ENCODE measurements around the gene DHRS4L2.
"Not testable (repeated sequence)": the region's sequence is repeated elsewhere in the genome, so short reads cannot be mapped to it uniquely, and the experiment has no call there.

The DHRS4L2 gene

DNA sequence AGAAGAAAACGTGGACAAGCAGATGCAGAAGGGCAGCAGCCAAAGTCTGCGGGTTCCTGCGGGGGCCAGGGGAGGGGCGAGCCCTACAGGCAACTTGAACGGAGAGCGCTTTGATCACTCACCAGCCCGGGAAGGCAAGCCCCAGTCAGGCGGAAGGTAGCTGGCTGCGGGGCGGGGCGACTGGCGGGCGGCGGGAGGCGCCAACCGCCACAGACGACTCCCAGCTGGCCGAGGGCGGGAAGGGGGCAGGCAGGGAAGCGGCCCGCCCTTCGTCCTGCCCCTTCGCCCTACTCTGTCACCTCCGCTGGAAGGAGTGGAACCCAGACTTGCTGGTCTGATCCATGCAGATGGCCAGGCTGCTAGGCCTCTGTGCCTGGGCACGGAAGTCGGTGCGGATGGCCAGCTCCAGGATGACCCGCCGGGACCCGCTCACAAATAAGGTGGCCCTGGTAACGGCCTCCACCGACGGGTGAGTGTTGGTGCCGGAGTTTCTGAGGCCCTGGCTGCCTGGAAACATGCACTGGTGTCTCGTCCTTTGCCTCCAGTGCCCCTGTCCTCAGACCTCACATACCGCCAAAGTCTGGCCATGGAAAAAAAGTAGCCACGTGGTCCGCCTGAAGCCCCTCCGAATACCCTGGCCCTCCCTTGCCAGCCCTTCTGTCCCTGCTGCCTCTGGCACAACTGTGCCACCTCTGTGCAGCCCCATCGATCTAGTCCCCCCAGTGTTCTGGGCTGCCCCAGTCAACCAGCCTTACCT, at the start of gene DHRS4L2:
Gene DHRS4L2 (plus strand): TSS at position 323 of the 757 bp plus-strand sequence. CDS start 19 bp downstream, at position 342.
- not testable (repeated sequence) for DNase-seq

DNA sequence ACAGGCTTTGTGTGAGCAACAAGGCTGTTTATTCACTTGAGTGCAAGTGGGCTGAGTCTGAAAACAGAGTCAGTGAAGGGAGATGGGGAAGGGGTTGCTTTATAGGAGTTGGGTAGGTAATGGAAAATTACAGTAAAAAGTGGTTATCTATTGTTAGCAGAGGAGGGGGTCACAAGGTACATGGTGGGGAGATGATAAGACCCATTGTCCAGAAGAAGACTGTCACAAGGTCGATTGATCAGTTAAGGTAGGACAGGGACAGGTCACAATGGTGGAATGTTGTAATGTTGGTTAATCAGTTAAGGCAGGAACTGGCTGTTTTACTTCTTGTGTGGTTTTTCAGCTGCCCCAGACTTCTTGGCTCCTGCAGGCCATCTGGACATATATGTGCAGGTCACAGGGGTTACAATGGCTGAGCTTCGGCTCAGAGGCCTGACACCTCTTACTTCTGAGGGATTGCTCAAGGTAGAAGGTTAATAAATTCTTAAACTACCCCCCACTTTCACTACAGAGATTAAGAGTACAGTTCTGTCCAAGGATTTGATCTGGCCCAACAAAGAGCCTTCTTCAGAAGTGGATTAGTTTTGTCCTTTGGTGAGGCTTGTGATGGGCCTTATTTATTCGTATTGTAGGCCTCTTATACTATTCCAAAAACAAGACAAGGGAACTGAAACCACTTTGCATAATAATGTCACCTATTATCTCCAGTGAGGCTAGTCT, 49.0 kb upstream of the DHRS4L2 start:
- no peak for DNase-seq

DNA sequence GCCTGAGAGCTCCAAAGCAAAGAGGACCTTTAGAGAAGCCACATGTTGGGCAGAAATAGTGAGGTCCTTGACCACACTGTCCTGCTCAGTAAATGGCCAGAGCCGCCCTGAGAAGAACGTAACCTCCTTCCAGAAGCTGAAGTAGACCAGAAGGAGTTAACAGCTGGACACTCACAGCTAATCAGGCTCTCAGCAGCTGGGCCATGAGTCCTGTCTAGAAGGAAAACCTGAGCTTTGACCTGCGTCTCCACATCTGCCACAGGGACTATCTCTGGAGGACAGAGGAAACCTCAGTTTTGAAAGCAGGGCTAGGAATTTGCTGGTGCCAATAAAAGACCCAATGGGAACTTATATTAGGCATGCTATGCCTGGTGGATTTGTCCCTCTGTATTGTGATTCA, 47.5 kb upstream of the DHRS4L2 start:
- no peak for DNase-seq

DNA sequence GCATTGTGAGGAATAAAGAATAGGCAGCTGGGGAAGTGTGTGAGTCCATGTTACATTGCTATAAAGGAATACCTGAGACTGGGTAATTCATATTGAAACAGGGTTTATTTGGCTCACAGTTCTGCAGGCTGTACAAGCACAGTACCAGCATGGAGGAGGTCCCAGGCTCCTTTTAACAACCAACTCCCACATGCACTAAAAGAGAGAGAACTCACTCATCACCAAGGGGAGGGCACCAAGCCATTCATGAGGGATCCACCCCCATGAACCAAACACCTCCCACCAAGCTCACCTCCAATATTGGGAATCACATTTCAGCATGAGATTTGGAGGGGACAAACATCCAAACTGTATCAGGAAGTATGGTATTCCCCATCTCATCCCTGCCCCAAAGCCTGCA, 47.1 kb upstream of the DHRS4L2 start:
- DNase-seq = no peak

DNA sequence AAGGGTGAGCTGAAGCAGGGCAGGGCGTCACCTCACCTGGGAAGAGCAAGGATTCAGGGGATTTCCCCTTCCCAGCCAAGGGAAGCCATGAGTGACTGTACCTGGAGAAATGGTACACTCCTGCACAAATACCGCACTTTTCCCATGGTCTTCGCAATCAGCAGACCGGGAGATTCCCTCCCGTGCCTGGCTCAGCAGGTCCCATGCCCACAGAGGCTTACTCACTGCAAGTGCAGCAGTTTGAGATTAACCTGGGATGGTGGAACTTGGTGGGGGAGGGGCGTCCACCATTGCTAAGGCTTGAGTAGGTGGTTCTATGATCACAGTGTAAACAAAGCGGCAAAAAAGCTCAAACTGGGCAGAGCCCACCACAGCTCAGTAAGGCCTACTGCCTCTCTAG, 46.1 kb upstream of the DHRS4L2 start:
- no peak for DNase-seq

DNA sequence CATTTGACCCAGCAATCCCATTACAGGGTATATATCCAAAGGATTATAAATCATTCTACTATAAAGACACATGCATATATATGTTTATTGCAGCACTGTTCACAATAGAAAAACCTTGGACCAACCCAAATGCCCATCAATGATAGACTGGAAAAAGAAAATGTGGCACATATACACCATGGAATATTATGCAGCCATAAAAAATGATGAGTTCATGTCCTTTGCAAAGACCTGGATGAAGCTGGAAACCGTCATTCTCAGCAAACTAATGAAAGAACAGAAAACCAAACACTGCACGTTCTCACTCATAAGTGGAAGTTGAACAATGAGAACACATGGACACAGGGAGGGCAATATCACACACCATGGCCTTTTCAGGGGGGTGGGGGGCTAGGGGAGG, 39.7 kb upstream of the DHRS4L2 start:
- not testable (repeated sequence) for DNase-seq

DNA sequence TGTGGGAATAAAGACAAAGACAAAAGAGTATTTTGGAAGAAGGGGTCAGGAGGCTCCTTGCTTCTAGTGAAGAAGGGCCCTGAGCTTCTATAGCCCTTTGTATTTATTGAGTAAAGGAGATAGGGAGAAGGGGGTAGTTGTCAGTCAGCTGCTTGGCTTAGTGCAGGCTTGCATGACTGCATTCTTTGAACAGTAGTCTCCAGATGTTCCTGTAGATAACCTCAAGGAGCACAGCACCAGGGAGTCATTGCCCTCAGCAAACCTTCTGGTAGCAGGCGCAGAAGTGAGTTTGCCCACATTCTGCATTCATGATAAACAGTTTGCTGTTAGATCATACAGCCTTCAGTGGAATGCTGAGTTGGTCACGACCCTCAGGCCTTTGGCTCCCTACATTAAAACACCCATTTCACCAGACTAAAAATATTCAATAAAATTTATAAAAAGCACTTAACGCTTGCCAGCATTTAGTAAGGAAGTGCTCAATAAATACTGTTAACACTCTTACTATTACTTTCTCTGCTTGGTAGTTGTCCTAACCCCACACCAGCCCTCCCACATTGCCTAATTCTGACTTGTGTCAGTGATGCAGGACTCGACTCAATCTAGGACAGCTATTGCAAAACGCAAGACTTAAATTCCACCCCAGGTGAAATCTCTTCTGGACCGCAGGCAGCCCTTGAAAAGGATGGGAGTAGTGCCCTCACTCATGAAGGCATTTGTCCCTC, 38.2 kb upstream of the DHRS4L2 start:
- DNase-seq = no peak

DNA sequence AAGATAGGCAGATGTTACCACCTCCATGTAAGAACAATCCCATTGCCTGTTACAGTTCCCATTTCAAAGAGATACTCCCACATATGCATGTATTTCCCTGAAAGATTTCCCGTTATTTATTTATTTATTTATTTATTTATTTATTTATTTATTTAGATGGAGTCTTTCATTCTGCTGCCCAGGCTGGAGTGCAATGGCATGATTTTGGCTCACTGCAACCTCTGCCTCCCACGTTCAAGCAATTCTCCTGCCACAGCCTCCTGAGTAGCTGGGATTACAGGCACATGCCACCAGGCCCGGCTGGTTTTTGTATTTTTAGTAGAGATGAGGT, 37.6 kb upstream of the DHRS4L2 start:
- DNase-seq = not testable (repeated sequence)

DNA sequence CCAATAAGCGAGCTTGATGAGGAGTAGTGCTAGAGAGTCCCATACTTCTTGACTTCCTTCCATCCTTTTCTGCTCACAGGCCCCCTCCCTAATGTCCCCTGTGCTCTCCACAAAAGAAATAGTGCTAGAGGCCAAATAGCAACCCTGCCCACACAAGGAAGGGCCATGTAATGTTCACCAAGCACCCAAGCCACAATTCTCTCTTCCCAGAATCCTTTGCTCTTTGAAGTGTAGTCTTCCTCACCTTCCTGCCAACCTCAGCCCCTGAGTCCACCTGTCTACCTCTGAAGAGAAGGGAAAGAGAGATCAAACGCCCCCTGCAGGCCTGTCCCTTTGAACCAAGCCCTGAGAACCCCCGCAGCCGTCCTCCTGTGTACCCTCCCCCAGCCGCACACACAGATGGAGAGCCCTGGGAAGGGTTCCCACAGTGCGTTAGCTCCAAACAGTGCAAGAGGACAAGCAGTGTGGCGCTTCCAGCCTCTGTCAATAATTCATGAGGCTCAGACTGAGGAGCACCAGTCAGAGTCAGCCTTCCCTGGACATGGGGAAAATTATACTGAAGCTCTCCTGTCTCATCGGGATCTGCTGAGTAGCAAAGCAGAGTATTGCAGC, 37.0 kb upstream of the DHRS4L2 start:
- DNase-seq = no peak

DNA sequence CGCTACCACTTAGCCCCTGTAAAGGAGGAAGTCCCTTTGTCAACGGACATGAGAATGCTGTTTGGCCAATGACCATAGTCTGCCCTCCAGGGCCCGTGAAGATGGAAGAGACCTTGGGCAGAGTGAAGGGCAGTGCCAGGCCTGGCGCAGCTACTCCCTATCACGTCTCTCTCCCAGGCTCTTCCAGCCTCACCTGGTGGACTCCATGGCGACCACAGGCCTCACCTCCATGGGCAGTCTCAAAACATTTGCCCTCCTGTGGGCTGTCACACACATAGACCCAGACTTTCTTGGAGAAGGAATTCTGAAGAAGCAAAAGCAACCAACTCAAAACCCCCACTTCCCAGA, 35.6 kb upstream of the DHRS4L2 start:
- DNase-seq = not testable (repeated sequence)

DNA sequence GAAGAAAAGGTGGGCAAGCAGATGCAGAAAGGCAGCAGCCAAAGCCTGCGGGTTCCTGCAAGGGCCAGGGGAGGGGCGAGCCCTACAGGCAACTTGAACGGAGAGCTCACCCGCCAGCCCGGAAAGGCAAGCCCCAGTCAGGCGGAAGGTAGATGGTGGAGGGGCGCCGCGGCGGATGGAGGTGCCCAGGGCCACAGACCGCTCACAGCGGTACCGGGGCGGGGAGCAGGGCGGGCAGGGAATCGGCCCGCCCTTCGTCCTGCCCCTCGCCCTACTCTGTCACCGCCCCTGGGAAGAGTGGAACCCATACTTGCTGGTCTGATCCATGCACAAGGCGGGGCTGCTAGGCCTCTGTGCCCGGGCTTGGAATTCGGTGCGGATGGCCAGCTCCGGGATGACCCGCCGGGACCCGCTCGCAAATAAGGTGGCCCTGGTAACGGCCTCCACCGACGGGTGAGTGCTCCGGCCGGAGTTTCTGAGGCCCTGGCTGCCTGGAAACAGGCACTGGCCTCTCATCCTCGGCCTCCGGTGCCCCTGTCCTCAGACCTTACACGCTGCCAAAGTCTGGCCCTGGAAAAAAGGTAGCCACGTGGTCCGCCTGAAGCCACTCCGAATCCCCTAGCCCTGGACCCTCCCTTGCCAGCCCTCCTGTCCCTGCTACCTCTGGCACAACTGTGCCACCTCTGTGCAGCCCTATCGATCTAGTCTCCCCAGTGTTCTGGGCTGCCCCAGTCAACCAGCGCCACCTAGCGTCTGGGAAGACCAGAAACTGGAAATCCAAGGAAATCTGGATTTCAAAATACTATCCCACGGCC, 35.1 kb upstream of the DHRS4L2 start, which contains the start of gene DHRS4:
Gene DHRS4 (plus strand): TSS at position 307 of the 815 bp plus-strand sequence. CDS start 19 bp downstream, at position 326.
- DNase-seq = peak; percentile 81

DNA sequence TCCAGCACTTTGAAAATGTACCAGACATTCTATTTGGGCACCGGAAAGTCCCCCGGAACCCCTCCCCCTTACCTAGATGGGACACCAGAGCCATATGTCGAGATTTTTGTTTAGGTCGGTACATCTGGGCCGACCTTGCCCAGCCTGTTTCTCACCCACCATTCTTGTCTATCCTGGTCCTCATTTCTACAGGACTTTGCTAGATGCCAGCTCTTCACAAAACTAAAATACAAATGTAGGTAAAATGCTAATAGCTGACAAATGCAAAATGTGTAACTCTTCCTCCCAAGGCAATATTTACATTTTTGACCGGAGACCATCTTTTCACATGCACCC, 34.5 kb upstream of the DHRS4L2 start:
- not testable (repeated sequence) for DNase-seq

DNA sequence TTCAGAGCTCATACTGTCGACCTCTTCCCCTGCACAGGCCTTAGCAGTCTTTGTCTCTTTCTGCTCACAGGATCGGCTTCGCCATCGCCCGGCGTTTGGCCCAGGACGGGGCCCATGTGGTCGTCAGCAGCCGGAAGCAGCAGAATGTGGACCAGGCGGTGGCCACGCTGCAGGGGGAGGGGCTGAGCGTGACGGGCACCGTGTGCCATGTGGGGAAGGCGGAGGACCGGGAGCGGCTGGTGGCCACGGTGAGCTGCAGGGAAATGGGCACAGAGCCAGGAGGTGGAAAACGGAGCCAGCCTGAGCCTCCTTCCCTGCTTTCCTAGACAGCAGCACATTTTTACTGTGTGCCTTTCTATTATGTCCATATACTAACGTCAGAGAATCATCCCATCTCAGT, 33.8 kb upstream of the DHRS4L2 start:
- DNase-seq = peak; percentile 42

DNA sequence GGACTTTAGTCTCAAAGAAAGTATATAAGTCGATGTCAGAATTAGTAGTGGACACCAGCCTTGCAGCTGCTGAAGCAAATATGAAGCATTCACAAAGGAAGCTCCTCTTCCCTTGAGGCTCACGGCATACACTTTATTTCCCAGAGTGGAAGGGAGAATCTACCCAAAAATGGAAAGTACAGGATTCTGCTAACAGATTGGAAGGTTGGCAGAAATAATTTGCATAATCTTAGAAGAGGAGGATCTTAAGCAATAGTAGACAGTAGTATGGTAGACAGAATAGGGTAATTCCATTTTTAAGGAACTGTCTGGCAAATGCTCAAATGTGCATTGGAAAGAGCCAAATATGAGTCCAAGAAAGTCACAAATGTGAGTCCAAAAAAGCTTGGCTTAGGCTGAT, 32.9 kb upstream of the DHRS4L2 start:
- DNase-seq = not testable (repeated sequence)

DNA sequence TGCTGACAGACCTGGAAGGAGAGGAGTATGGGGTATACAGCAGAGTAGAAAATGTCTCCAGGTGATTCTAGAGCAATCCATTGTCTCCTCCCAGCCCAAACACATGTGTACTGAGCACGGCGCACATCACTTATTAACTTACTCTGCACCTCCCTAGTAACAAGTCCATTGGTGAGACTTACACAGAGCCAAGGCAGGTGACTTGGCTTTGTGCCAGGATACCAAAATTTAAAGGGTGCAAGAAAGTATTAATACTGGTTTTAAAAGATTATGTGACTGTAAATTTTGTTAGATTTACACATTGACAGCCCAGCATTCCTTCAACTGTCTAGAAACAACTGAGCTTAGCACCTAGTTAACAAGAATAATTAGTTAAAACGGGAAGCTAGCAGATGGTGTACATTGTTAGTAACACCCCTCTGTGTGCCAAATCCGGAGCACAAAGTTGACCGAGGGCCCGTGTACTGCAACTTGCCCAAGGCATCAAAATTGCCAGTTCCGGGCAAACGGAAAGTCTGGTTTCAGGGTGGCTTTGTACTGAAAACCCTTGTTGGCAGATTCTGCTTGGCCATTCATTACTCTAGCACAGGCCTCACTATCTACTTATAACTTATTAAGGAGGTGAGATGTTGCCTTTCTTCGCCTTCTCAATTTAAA, 30.7 kb upstream of the DHRS4L2 start:
- DNase-seq = not testable (repeated sequence)

DNA sequence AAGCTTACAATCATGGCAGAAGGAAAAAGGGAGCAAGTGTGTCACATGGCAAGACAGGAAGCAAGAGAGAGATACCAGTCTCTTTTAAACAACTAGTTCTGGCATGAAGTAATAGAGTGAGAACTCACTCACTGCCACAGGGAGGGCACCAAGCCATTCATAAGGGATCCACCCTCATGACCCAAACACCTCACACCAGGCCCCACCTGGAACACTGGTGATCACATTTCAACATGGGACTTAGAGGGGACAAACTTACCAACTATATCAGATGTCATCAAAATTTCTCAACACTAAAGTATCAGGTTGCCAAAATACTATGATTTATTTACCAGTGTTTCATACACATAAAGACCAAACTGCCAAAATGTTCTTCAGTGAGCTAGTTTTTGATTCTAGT, 27.8 kb upstream of the DHRS4L2 start:
- DNase-seq = not testable (repeated sequence)

DNA sequence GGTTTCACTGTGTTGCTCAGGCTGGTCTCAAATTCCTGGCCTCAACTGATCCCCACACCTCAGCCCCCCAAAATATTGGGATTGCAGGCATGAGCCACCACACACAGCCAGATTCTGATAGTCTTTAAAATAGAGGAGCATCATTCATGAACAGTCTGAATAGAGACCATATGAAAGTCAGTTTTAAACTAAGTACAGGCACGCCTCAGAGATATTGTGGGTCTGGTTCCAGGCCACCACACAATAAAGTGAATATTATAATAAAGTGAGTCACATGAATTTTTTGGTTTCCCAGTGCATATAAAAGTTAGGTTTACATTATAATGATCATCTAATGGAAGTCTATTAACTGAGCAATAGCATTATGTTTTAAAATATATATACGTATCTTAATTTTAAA, 27.0 kb upstream of the DHRS4L2 start:
- DNase-seq = not testable (repeated sequence)

DNA sequence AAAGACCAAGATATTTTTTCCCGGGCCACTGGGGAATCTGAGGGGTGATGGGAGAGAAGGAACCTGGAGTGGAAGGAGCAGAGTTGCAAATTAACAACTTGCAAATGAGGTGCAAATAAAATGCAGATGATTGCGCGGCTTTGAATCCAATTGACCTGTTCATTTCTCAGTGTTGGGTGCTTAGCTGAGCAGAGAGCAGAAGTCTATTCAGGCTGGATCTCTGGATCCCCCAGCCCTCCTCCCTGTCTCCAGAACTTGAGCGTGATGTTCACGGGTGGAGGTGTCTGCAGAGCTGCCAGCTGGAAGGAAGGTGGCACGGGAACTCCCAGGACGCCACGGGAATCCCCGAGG, 19.6 kb upstream of the DHRS4L2 start:
- DNase-seq = not testable (repeated sequence)

DNA sequence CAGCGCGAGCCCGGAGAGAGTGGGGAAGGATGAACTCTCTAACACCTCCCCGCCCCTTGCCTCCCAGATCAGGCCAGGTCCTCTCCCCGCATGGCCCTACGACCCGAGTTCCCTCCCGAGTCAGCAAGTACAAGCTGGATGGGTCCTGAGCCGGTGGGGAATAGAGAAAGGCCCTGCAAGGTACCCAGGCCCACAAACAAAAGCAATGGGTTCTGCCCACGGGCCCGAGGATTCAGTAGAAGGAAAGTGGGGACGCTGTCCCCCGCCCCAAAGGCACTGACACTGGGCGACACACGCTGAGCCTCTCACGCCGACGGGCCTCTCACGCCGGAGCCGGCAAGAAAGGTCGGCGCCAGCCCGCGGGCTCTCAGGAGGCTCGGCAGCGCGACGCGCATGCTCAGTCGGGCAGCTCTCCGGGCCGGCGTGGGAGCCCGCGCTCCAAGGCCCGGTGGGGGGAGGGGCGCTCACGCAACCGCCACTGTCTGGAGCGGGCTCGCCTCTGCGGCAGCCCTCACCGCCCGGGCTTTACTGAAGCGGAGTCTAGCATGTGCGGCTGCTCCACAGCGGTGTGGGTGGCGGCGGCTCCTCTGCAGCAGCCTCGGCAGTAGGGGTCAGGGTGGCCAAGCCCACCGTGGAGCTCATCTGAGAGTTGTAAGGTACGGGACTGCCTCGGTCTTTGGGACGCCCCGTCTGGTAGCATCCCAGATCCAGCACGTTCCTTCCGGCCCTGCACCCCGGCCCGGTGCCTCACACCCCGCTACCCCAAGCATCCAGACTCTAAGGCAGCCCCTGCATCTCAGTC, 19.0 kb upstream of the DHRS4L2 start:
- not testable (repeated sequence) for DNase-seq

DNA sequence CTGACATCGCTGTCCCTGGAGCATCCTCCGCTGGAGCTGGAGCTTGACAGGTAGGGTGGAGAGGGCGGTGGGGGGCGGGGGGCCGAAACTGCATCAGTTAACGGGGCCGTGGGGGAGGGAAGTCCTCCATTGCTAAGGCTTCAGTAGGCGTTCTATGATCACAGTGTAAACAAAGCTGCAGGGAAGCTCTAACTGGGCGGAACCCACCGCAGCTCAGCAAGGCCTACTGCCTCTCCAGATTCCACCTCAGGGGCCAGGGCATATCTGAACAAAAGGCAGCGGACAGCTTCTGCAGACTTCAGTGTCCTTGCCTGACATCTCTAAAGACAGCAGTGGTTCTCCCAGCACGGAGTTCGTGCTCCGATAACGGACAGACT, 18.5 kb upstream of the DHRS4L2 start:
- not testable (repeated sequence) for DNase-seq

DNA sequence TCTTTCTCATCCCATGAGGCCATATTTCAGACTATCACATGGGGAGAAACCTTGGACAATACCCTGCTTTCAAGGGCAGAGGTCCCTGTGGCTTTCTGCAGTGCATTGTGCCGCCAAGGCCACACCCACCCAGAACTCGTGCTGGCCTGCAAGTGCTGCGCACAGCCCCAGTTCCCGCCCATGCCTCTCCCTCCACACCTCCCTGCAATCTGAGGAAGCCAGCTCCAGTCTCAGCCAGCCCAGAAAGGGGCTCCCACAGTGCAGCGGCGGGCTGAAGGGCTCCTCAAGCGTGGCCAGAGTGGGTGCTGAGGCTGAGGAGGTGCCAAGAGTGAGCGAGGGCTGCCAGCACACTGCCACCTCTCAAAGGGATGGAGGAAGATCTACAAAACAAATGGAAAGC, 15.6 kb upstream of the DHRS4L2 start:
- not testable (repeated sequence) for DNase-seq

All from COR-L47 (cell line).